ENCODE data around the gene MYORG.
"Not testable (repeated sequence)": the region's sequence is repeated elsewhere in the genome, so short reads cannot be mapped to it uniquely, and the experiment has no call there.

Gene MYORG

DNA sequence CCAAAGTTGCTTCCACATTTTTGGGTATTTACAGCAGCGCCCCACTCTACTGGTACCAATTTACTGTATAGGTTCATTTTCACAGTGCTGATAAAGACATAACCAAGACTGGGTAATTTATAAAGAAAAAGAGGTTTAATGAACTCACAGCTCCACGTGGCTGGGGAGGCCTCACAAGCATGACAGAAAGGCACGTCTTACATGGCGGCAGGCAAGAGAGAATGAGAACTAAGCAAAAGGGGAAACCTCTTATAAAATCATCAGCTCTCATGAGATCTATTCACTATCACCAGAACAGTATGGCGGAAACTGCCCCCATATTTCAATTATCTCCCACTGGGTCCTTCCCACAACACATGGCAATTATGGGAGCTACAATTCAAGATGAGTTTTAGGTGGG is 7.9 kb downstream of the MYORG start:
- not testable (repeated sequence) for DNase-seq

- DNase-seq = not testable (repeated sequence)
These were observed 8.8 kb downstream of the MYORG start for GRCh38 chr9:34367751-34368410.

- no peak for DNase-seq
These were observed 10.3 kb downstream of the MYORG start for GRCh38 chr9:34366365-34366764.

DNA sequence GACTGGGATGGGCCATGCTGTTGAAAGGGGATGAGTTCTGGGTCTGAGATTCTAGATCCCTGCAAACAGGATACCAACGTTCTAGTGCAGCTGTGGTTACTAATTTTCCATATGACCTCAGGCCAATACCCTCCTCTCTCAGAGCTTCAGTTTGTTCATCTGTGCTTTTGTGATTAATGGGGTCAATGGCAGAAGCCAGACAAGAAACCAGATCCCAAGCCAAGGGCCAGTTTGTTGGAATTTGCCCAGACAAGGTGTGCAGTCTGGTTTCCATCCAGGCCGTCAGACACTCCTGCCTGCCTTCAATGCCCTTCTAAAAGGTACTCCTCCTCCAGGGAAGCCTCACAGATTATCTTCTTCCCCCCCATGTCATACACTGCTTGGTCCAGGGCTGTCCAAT is 11.4 kb downstream of the MYORG start:
- DNase-seq = no peak

DNA sequence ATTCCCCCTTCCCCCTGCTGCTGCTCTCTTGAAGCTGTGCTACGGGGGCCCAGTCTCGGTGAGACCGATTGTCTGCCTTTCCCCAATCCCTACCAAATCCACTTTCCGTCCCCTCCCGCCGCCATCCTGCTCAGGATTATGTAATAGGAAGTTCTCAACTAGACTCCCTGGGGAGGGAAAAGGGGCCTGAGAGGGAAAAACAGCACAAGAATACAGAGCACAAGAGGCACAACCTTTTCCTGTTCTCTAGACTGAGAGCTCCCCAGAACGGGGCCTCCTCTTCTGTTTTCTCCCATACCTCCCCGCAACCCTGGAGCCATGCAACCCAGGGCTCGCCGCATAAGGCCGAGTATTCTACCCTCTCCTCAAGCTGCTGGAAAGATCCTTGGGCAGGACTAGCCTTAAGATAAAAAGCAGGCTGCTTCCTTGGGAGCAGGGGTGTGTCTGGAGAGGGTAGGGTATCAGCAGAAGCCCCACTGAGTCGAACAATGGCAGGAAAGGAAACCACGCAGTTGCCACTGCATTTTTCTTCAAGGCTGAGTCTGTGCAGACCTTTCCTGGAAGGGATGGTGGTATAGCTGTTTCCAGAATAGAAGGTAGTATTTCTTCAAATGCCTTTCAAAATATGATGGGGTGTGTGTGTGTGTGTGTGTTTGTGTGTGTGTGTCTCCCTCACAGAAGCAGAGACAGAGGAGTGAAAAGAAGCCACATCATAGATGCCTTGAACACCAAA is 12.9 kb downstream of the MYORG start:
- DNase-seq = no peak

DNA sequence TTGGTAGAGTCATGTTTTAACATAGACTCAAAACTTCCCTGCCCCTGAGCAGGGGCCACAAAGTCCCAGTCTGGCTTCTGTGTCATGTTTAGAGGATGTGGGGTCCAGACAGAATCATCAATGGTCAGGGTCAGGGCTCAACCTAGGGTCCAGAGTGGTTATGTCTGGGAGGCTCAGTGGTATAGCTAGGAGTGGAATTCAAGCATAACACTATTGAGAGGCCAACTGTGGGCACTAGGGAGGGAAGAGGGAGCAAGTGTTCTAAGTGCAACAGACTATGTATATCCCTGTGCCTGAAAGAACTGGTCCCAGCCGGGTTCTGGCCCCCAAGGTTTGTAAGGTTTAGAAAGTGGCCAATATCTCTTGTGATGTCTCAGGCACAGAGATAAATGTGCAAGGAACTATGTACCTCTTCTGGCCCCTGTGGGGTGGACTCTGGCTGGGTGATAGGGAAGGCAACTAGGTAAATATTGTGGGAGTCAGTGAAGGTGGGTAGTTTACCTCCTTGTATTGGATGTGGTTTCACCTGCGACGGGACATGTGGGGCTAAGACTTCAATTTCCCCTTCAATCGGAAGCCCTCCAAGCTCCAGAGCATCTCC is 14.0 kb downstream of the MYORG start:
- DNase-seq = no peak

DNA sequence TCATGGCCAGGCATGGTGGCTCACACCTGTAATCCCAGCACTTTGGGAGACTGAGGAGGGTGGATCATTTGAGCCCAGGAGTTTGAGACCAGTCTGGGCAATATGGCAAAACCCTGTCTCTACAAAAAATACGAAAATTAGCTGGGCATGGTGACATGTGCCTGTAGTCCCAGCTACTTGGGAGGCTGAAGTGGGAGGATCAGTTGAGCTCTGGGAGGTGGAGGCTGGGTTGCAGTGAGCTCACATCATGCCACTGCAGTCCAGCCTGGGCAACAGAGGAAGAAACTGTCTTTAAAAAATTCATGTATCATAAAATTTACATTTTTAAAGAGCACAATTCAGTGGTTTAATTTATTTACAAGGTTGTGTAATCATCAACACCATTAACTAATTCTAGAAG is 23.7 kb downstream of the MYORG start:
- not testable (repeated sequence) for DNase-seq

DNA sequence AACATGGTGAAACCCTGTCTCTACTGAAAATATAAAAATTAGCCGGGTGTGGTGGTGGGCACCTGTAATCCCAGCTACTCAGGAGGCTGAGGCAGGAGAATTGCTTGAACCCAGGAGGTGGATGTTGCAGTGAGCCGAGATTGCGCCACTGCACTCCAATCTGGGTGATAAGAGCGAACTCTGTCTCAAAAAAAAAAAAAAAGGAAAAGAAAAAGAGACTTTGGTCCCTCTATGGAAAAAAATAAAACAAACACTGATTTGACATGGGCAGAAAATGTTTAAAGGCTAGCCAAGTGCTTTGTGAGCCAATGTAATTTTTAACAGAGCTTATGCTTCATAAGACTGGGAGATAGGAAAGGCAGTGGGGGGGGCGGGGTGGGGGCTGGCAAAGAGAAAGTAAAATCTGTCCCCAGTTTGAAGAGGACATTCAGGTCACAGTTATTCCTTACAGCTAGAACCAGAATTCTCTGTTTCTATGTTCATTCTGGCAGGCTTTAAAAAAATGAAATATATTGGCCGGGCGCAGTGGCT is 24.5 kb downstream of the MYORG start:
- not testable (repeated sequence) for DNase-seq

- DNase-seq = no peak
These were observed 27.4 kb downstream of the MYORG start for GRCh38 chr9:34349324-34349723.

DNA sequence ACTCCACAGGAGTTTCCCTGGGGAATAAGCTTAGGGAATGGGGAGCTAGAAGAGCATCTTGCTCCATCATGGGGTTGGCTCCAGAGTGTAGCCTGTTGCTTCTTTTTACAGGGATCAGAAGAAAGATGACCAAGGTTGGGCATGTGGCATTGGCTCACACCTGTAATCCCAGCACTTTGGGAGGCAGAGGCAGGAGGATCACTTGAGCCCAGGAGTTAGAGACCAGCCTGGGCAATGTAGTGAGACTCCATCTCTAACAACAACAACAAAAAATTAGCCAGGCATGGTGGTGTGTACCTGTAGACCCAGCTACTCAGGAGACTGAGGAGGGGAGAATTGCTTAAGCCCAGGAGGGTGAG is 28.9 kb downstream of the MYORG start:
- no peak for DNase-seq

DNA sequence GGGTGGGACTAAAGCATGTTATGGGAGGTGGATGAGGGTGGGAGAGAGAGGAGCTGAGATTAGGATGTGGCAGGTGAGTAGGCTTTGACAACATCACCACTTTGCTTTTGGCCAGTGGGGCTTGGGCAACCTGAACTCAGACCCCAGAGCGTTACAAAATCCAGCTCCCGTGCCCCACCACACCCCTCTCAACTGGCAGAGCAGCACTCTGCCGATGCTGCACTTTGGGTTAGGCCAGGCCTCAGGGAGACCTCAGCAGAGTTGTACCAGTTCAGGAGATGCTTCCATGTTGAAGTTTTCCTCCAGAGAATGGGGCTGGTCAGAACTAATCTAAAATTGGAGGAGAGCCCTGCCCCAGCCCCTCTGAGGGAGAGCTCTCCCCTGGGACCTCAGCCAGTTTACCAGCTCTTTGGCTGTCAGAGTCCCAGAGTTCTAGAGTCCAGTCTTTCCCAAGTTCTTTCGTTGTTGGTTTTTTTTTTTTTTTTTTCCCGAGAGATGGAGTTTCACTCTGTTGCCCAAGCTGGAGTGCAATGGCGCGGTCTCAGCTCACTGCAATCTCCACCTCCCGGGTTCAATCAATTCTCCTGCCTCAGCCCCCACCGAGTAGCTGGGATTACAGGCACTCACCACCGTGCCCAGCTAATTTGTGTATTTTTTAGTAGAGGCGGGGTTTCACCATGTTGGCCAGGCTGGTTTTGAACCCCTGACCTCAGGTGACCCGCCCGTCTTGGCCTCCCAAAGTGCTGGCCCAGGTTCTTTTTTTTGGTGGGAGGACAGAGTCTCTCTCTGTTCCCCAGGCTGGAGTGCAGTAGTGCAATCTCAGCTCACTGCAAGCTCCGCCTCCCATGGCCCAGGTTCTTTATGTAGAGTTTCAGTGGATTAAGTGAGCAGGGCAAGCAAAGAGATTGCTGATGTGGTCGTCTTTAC is 29.6 kb downstream of the MYORG start:
- no peak for DNase-seq

- DNase-seq = no peak
These were observed 33.1 kb downstream of the MYORG start for GRCh38 chr9:34343605-34344004.

- DNase-seq = no peak
These were observed 33.6 kb downstream of the MYORG start for GRCh38 chr9:34343090-34343489.

GRCh38 chr9:34341659-34342295 is 34.9 kb downstream of the MYORG start:
- no peak for DNase-seq

DNA sequence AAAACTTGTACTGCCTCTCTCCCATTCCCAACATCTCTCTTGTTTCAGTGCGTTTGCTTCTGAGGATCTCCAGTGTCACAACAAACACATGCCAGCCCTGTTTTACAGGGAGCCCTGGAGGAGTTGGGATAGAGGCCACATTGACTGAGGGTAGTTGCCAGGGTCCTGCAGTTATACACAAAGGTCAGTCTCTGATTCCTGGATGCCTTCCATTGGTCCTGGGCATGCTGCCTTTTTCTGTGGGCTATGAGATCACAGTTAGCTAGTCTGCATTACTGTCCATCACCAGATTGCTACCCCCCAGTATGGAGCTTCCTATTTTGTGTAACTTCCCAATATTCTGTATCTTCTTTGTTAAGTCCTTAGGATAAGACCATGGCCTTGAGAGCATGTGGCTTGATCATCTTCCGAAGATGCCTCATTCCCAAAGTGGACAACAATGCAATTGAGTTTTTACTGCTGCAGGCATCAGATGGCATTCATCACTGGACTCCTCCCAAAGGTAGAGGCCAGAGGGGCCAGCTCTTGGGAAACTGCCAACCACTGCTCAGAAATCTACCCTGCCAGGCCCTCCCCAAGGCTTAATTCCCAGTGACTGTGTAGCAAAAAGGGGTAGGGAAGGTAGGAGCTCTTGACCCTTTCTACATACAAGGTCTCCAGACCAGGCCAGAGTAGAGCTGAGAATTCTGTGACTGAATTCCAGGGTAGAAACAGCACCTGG is 37.9 kb downstream of the MYORG start:
- DNase-seq = no peak

GRCh38 chr9:34338079-34338478 is 38.6 kb downstream of the MYORG start:
- DNase-seq = not testable (repeated sequence)

GRCh38 chr9:34337403-34337802 is 39.3 kb downstream of the MYORG start:
- no peak for DNase-seq

- no peak for DNase-seq
These were observed 41.3 kb downstream of the MYORG start for GRCh38 chr9:34335376-34335775.

DNA sequence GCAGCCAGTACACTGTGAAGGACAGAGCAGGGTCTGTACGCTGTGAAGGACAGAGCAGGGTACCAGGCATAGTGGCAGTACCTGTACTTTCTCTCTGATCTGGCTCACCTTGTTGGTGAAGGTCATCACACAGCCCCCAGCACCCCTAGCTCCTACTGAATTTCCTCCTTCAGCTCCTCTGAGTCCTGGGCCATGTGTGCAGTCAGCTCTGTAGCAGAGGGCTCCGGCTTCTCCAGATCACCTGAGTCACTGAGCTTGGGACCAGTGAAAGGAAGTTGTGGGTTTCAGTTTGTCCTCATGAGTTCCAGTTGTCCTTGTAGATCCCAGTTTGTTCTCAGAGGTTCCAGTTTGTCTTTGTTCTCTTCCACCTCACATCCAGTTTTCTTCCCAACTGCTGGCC is 41.8 kb downstream of the MYORG start:
- no peak for DNase-seq

GRCh38 chr9:34334337-34334824 is 42.3 kb downstream of the MYORG start:
- no peak for DNase-seq

- DNase-seq = no peak
These were observed 42.9 kb downstream of the MYORG start for GRCh38 chr9:34333836-34334235.

Data from GOT3 (cell line).